ENCODE data around the gene TRAF7. TPM values are rescaled to one million over a fixed set of nuclear protein-coding genes. Genes with fewer than 3 reads are reported as not detected.
"Not testable (repeated sequence)": the region's sequence is repeated elsewhere in the genome, so short reads cannot be mapped to it uniquely, and the experiment has no call there.

Gene TRAF7
- polyA plus RNA-seq, 3 donors, result 5.9 to 41.9 (median 6.7) TPM

- H3K79me2 ChIP-seq (ENCODE audit: insufficient read depth, low read length); DNase-seq; H3K27me3 ChIP-seq (ENCODE audit: control insufficient read depth in 2 of 2, insufficient read depth in 2 of 2, low read length in 2 of 2); H3K9ac ChIP-seq (ENCODE audit: insufficient read depth, low read length, poor library complexity, severe bottlenecking); H3K9me3 Mint-ChIP-seq; H3K36me3 Mint-ChIP-seq; H3K9me3 ChIP-seq (replicated peaks in 1 of 2; ENCODE audit: control insufficient read depth in 1 of 2, insufficient read depth in 1 of 2, low read length in 2 of 2); H2AFZ ChIP-seq (ENCODE audit: insufficient read depth, low read depth, low read length, poor library complexity, severe bottlenecking); H3K4me2 ChIP-seq (replicated peaks; ENCODE audit: extremely low read depth, low read length, poor library complexity, severe bottlenecking); H3K27ac ChIP-seq (ENCODE audit: low read depth in 1 of 2, low read length in 2 of 2); H3K27ac Mint-ChIP-seq; H3K27me3 Mint-ChIP-seq (ENCODE audit: low read depth in 3 of 3); intact Hi-C loops (cut with micrococcal nuclease); H3K4me3 Mint-ChIP-seq; H3K36me3 ChIP-seq (replicated peaks in 1 of 2; ENCODE audit: control insufficient read depth in 1 of 2, insufficient read depth in 2 of 2, low read length in 2 of 2); H3K4me3 ChIP-seq (replicated peaks in 1 of 3; ENCODE audit: low read depth in 2 of 3, low read length in 3 of 3): not testable (repeated sequence)
- H3K4me1 Mint-ChIP-seq, result peaks cover 37% of the 10 kb centered on the region
- 87% methylated on average over 14 of the region's 22 CpGs for WGBS (ENCODE audit: insufficient coverage)
- H3K4me1 ChIP-seq (ENCODE audit: control insufficient read depth in 1 of 2, insufficient read depth in 2 of 2, low read length in 2 of 2), result peaks cover 23 to 28% of the 10 kb centered on the region in 2 donors
- H4K20me1 ChIP-seq (ENCODE audit: insufficient read depth, low read length), result peaks cover 26% of the 10 kb centered on the region
Measured at GRCh38 chr16:2129890-2130447, 25.6 kb upstream of the TRAF7 start.

GRCh38 chr16:2133797-2134196 is 21.8 kb upstream of the TRAF7 start:
- H3K4me3 ChIP-seq (replicated peaks in 1 of 3; ENCODE audit: low read depth in 2 of 3, low read length in 3 of 3); H4K20me1 ChIP-seq (ENCODE audit: insufficient read depth, low read length); intact Hi-C loops (cut with micrococcal nuclease); H3K4me3 Mint-ChIP-seq; DNase-seq; H3K36me3 Mint-ChIP-seq; H3K36me3 ChIP-seq (replicated peaks in 1 of 2; ENCODE audit: control insufficient read depth in 1 of 2, insufficient read depth in 2 of 2, low read length in 2 of 2); H3K79me2 ChIP-seq (ENCODE audit: insufficient read depth, low read length); H3K9ac ChIP-seq (ENCODE audit: insufficient read depth, low read length, poor library complexity, severe bottlenecking); H3K27me3 Mint-ChIP-seq (ENCODE audit: low read depth in 3 of 3); H3K9me3 ChIP-seq (replicated peaks in 1 of 2; ENCODE audit: control insufficient read depth in 1 of 2, insufficient read depth in 1 of 2, low read length in 2 of 2); H3K27me3 ChIP-seq (ENCODE audit: control insufficient read depth in 2 of 2, insufficient read depth in 2 of 2, low read length in 2 of 2); H3K9me3 Mint-ChIP-seq; H2AFZ ChIP-seq (ENCODE audit: insufficient read depth, low read depth, low read length, poor library complexity, severe bottlenecking); H3K27ac ChIP-seq (ENCODE audit: low read depth in 1 of 2, low read length in 2 of 2); H3K4me2 ChIP-seq (replicated peaks; ENCODE audit: extremely low read depth, low read length, poor library complexity, severe bottlenecking): not testable (repeated sequence)
- peaks cover 20% of the 10 kb centered on the region for H3K4me1 Mint-ChIP-seq
- WGBS (ENCODE audit: insufficient coverage), result 87% methylated on average over 3 of the region's 12 CpGs
- H3K27ac Mint-ChIP-seq, result peak overlapping the region in 1 of 7 donors; percentile 36
- H3K4me1 ChIP-seq (ENCODE audit: control insufficient read depth in 1 of 2, insufficient read depth in 2 of 2, low read length in 2 of 2), result peaks cover 13 to 15% of the 10 kb centered on the region in 2 donors

GRCh38 chr16:2135071-2135470 is 20.5 kb upstream of the TRAF7 start:
- H3K27me3 ChIP-seq (ENCODE audit: control insufficient read depth in 2 of 2, insufficient read depth in 2 of 2, low read length in 2 of 2); H3K9me3 ChIP-seq (replicated peaks in 1 of 2; ENCODE audit: control insufficient read depth in 1 of 2, insufficient read depth in 1 of 2, low read length in 2 of 2); H3K36me3 ChIP-seq (replicated peaks in 1 of 2; ENCODE audit: control insufficient read depth in 1 of 2, insufficient read depth in 2 of 2, low read length in 2 of 2); H3K36me3 Mint-ChIP-seq; H3K9ac ChIP-seq (ENCODE audit: insufficient read depth, low read length, poor library complexity, severe bottlenecking); H2AFZ ChIP-seq (ENCODE audit: insufficient read depth, low read depth, low read length, poor library complexity, severe bottlenecking); DNase-seq; H3K4me2 ChIP-seq (replicated peaks; ENCODE audit: extremely low read depth, low read length, poor library complexity, severe bottlenecking); H4K20me1 ChIP-seq (ENCODE audit: insufficient read depth, low read length); intact Hi-C loops (cut with micrococcal nuclease); H3K79me2 ChIP-seq (ENCODE audit: insufficient read depth, low read length); H3K9me3 Mint-ChIP-seq; H3K27ac ChIP-seq (ENCODE audit: low read depth in 1 of 2, low read length in 2 of 2): not testable (repeated sequence)
- Mint-ChIP-seq H3K27me3 (ENCODE audit: low read depth in 3 of 3) (peaks cover 5 to 13% (median 11%) of the 10 kb centered on the region in 3 donors), H3K4me3 (peak overlapping the region; percentile 75 to 85), H3K4me1 (peaks cover 18% of the 10 kb centered on the region), H3K27ac (peak overlapping the region in 2 of 7 donors; percentile 69 to 85)
- WGBS (ENCODE audit: insufficient coverage), result 0% methylated on average over 14 of the region's 42 CpGs
- peak overlapping the region; percentile 38 to 63 (median 44) for H3K4me3 ChIP-seq (replicated peaks in 1 of 3; ENCODE audit: low read depth in 2 of 3, low read length in 3 of 3)
- peaks cover 10 to 13% of the 10 kb centered on the region in 2 donors for H3K4me1 ChIP-seq (ENCODE audit: control insufficient read depth in 1 of 2, insufficient read depth in 2 of 2, low read length in 2 of 2)

GRCh38 chr16:2135770-2136490 is 19.7 kb upstream of the TRAF7 start, which contains the start of gene PKD1:
Gene PKD1 (minus strand): TSS chr16:2135898. CDS start chr16:2135689, 209 bp downstream.
- WGBS (ENCODE audit: insufficient coverage), result 0% methylated on average over 21 of the region's 81 CpGs

More at GRCh38 chr16:2135770-2136490, 19.7 kb upstream of the TRAF7 start, which contains the start of gene PKD1:
- H4K20me1 ChIP-seq (ENCODE audit: insufficient read depth, low read length); H3K27me3 ChIP-seq (ENCODE audit: control insufficient read depth in 2 of 2, insufficient read depth in 2 of 2, low read length in 2 of 2); H3K36me3 Mint-ChIP-seq; H3K9me3 Mint-ChIP-seq; H3K36me3 ChIP-seq (replicated peaks in 1 of 2; ENCODE audit: control insufficient read depth in 1 of 2, insufficient read depth in 2 of 2, low read length in 2 of 2); H3K79me2 ChIP-seq (ENCODE audit: insufficient read depth, low read length); intact Hi-C loops (cut with micrococcal nuclease); H3K9me3 ChIP-seq (replicated peaks in 1 of 2; ENCODE audit: control insufficient read depth in 1 of 2, insufficient read depth in 1 of 2, low read length in 2 of 2): not testable (repeated sequence)
- peaks cover 21% of the 10 kb centered on the region for H3K4me1 Mint-ChIP-seq
- H3K27ac Mint-ChIP-seq, result peak within 1 kb of the TSS; percentile 90 to 96 (median 95)
- Histone ChIP-seq H3K9ac (ENCODE audit: insufficient read depth, low read length, poor library complexity, severe bottlenecking) (peak within 1 kb of the TSS; percentile 36), H2AFZ (ENCODE audit: insufficient read depth, low read depth, low read length, poor library complexity, severe bottlenecking) (peak within 1 kb of the TSS; percentile 63), H3K4me2 (replicated peaks; ENCODE audit: extremely low read depth, low read length, poor library complexity, severe bottlenecking) (peak within 1 kb of the TSS; percentile 60), H3K4me3 (replicated peaks in 1 of 3; ENCODE audit: low read depth in 2 of 3, low read length in 3 of 3) (peak within 1 kb of the TSS; percentile 38 to 63 (median 44)), H3K27ac (ENCODE audit: low read depth in 1 of 2, low read length in 2 of 2) (peak within 1 kb of the TSS in 1 of 2 donors; percentile 48), H3K4me1 (ENCODE audit: control insufficient read depth in 1 of 2, insufficient read depth in 2 of 2, low read length in 2 of 2) (peaks cover 10 to 13% of the 10 kb centered on the region in 2 donors)
- peak within 1 kb of the TSS; percentile 87 to 94 for H3K4me3 Mint-ChIP-seq
- peaks cover 5 to 13% (median 11%) of the 10 kb centered on the region in 3 donors for H3K27me3 Mint-ChIP-seq (ENCODE audit: low read depth in 3 of 3)
- DNase-seq, result peak; percentile 88 to 97 (median 92)

All from CD14-positive monocyte (primary cell).